Activated CD4-positive, CD25-positive, alpha-beta regulatory T cell treated with anti-CD3 and anti-CD28 coated beads, Interleukin-2, amount 50 U/mL, for 16 hours (primary cell): ENCODE measurements around the gene ROBO2.

Experiments
- DNase-seq: peaks from one replicate; pipeline ENCODE4 v3.0.0-alpha.2; 2020; ENCODE audit warnings: low read depth, low spot score

The ROBO2 gene

DNA sequence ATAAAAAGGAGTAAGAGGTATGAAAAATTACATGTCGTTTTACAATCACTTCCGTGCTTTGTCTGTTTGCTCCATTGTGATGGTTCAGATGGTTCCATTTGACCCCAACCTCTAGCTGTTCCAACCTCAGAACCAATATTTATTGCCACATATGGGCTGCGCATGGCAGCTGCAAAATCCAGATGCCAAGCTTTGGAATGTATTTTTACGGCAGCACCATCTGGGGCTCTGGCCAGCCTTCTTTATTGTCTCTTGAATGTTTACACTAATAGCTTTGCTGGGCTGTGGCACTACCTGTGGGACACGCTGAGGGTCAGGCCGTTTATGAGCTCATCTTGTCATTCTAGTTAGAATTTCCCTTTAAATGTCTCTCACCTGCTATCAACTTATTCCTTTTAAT, 219.8 kb downstream of the ROBO2 start:
- DNase-seq, result no peak

DNA sequence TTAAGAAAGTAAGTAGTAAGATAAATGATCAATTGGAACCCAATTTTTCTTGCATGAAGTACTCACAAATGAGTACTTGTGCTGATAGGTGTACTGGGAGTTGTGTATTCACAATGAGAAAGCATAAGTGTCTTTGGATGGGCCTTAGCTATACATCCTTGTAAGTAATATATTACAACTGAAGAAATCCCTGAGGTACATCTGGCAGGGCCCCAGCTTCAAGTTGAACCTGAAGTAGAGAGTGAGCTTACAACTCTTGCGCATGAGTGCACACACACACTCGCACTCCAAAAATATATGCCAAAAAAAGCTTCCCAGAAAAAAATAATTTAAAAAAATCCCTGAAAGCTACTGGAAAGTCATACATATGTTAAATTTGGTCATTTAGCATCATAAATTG, 222.5 kb downstream of the ROBO2 start:
- DNase-seq, result no peak

DNA sequence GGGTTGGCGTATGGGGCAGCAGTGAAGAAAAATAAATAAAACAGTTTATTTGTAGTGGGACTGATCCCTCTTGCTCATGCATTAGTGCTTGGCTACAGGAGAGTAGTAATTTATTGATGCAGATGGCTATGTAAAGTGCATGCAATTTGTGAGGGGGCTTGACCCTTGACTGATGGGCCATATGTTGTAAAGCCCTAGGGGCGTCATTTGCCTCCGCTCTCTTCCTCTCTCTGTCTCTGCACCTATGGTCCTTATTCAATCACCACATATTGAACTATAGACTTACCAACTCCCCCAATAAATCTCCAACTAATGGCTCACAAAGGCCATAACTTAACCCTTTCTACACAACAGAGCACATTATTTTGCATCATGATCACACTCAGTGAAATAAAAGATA, 227.7 kb downstream of the ROBO2 start:
- no peak for DNase-seq

DNA sequence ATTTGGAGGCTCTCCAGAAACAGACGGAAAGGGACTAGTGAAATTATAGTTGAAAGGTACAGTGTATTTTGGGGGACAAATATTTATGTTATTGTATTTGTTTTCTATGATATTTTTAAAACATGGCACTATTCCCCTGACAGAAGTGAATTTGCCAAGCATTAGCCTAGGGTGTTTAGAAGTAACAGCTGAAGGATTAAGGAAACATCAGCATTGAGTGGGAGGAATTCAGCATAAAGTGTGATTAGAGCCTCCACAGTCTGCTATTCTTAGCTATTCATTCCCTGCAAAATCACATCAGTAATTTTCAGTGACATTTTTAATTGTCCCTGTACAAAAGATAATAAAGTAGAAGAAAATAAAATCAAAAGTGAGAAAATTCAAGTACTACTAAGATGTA, 231.4 kb downstream of the ROBO2 start:
- DNase-seq, result no peak

DNA sequence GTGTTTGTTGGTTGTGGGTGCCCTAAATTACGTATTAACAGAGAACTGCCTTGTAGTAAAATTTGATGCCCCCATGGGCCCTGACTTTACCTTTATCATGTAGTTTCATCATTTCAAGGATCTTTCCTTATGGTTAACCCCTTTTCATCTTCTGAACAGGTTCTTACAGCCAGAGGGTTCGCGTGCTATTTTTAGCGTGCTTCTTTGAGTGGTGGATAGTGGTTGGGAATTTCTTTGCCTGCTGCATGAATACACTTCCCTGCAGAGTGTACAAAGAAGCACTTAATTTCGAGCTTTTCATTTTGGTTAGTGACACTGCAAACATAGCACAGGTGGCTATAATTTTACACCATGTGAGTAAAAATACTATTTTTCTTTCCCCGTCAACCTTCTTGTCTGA, 231.8 kb downstream of the ROBO2 start:
- DNase-seq, result no peak

DNA sequence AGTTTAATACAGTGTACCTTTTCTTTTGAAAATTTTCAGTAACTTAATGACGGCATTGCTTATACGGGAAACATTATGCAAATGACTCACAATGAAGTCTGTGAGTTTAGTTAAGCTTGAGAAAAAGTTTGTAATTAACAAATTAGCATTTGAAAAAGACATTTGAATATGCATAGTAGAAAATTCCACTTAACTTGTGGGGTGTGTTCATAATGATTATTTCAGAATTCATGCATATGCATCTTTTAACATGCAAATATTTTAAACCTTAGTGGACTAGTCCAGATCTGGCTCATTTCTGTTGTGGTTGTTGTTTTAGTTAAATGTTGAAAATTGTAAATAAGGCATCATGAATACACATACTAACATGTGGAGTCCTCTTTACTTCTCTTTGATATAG, 239.4 kb downstream of the ROBO2 start:
- DNase-seq, result no peak

DNA sequence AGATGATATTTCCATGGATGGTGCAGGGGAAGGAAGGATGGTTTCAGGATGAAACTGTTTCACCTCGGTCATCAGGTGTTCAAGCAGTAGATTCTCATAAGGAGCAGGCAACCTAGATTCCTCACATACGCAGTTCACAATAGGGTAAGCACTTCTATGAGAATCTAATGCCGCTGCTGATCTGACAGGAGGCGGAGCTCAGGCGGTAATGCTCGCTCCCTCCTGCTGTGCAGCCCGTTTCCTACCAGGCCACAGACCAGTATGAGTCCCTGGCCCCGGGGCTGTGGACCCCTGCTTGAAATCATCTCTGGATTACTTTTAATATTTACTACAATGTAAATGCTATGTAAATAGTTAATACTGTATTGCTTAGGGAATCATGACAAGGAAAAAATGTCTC, 241.8 kb downstream of the ROBO2 start:
- no peak for DNase-seq

DNA sequence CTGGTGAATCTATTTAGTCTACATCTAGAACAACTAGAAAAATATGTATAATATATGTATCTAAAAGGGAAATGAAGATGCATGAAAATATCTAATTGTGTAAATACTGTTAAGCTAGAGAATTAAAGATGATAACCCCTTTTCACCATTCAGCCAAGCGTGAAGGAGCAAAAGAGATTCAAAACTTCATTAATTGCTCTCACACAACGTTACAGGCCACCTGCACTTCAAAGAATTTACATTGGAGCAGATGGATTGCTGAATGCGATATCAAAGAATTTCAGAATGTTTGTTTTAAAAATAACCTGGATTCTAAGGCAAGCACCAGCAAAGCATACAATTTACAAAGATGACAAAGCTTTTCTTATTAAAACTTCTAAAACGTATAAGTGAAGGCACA, 243.2 kb downstream of the ROBO2 start:
- DNase-seq, result no peak

DNA sequence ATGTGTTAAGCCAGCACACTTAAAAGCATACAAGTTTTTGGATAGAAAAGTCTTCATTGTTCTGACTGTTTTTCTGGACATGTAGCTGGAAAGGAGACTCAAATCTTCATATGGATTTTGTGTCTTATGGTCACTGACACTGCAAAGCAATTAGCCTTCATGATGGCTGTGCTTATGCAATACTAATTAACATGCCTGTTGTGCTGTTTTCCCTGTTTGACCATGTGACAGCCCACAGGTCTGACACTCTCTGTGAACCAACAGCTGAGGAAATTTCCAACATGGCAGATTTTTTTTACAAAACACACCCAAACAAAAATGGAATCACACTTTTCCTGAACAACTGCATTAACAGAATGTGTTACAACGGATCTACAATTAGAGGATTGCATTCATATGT, 248.4 kb downstream of the ROBO2 start:
- DNase-seq, result no peak

DNA sequence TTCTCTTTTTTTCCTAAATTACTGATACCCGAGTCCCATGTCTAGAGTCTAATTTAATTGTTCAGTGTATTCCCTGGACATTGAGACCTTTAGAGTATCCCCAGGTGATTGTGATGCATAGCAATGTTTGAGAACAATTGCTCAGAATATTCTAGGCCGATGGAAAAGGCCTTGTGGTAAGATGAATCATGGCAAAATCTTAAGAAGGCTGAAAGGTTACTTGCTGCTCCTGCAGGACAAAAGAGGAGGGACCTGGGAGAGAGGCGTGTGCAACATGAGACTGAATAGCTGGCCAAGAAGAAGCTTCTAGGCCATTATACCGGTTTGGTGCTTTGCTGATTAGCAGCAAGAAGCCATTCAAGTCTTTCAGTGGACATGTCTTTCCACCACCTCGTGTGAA, 256.6 kb downstream of the ROBO2 start:
- DNase-seq, result no peak

DNA sequence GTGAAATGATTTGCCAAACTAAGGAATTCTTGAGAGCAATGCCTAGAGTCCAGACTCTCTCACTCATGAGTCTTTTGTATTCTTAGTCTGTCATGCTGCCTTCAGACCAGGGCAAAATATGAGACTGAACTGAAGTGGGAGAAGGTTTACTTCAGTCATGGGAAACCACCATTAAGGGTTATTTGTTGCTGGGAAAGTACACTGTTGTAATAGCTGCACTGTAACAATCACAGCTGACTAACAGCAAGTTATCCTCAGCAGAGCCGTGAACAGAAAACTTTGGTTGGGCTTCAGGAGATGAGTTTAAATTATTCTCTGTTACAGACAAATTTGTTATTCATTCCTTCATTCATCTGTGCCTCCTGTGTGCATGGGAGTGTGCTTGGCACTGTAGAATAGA, 258.5 kb downstream of the ROBO2 start:
- DNase-seq, result no peak

DNA sequence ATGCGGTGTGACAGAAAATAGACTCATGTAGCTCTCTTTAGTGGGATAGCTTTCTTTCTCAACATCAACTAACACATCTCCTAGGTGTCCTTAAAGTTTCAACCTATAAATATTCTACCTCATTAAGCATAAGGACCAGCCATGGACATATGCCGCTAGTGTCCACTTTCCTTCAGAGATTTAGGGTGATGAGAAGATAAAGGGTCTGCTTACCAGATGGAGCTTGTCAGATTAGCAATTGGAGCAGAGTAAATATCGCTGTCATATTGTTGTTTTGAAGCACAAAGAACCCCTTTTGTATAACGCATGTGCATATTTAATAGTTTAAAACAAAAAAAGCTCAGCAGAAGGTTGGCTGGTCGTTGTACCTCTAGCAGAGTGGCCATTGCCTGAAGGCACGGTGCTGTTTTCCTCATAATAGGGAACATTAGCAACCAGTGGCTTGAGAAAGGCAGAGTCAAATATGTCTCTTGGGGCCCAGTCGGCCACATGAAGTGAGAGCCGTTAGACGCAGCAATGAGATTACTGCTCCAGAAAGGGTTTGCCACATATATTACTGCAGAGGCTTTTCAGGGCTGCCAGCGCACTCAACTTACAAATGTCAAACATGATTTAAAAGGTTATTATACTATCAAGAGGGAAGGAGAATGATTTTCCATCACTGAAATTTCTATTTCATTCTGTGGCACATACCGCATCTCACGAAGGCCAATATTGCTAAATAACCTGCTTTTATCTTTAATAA, 264.2 kb downstream of the ROBO2 start:
- DNase-seq, result no peak

DNA sequence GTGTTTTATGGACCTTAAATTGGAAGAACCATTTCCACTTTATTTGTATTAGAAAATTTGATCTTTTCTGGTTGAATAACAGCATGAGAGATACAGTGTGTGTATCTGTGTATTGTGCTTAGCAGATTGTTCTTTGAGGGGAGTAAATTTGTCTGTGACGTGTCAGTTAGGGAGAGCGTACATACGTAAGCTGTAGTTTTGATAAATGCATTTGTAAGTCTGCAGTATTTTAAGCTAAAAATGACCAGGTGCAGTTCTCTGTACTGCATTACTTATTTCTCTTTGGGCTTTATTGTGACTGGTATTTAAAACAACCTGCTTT, 264.8 kb downstream of the ROBO2 start:
- no peak for DNase-seq

DNA sequence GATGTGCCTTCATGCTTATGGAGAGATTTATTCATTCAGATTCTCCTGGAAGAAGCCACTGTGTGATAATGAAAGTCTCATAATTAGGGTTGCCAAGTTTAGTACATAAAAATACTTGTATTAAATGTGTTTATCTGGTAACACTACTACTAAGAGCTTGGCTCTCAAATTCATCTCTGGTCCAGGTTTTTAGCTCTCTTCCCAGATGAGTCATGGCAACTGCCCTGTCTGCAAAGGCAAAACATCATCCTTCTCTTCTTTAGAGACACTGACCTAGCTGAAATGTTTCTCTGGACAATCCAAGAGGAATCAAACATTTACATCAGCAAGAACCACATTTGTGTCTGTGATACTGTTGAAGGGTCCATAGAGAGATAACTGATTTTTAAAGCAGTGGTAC, 269.6 kb downstream of the ROBO2 start:
- no peak for DNase-seq

DNA sequence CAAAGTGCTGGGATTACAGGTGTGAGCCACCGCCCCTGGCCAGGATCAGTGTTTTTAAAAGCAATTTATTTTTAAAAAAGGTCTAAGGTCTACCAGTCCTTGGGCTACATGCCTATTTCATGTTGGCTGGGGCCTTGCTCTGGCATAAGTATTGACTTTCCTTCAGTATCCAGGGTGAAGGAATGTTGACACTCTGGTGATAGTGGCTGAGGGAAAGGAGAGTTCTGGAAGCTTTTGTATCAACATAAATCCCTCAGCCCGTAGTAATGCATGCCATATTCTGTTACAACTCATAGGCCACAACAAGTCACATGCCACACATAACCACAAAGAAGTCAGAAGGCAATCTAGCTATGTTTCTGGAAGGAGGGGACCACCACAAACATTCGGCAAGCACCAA, 273.9 kb downstream of the ROBO2 start:
- no peak for DNase-seq

DNA sequence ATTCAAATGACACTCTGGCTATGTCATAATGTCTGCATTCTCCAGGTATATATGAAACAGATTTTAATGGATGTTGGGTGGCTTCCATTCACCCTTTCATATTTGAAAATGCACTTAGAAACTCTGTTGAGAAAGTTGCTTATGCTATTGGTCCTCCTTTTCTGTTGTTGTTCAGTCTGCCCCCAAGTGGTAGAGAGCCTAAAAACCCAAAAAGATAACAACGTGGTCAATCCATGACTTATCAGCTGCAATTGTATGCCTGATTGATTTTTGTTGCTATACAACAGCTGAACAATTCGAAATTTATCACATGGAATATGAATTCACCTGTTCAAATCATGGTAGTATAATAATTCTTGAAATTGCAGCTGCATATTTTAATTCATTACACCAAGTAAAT, 279.8 kb downstream of the ROBO2 start:
- no peak for DNase-seq

DNA sequence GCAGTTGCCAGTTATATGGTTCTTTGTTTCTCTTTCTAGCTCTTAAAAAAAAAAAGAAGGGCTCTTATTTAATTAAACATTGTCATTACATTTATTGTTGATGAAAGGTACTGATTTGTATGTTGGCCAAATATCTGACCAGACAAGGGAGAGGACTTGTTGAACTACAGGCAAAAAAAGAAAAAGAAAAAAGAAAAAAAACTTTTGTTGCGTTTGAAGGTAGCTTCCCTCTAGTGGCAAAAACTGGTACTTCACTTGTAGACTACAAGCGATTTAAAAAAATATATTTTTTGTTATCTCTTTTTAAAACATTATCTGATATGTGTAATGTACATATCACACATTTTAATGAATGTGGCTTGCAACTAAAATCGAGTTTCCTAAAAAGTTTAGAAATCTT, 280.6 kb downstream of the ROBO2 start:
- no peak for DNase-seq

DNA sequence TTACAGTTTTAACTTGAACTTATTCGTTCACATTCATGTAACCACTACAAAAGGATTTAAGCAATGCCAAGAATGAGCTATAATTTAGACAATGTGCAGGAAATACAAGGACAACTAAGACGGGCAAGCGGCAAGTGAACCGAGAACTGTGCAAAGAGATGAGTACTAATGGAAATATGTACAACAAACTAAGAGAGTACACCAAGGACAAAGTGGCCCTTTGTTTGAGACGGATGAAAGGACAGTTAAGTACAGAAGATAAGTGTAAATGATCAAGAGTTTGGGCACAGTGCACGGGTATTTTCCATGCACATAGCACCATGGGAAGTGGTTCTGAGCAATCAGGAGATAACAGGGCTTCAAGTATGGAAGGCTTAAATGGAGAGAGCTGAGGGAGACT, 281.7 kb downstream of the ROBO2 start:
- DNase-seq, result no peak

DNA sequence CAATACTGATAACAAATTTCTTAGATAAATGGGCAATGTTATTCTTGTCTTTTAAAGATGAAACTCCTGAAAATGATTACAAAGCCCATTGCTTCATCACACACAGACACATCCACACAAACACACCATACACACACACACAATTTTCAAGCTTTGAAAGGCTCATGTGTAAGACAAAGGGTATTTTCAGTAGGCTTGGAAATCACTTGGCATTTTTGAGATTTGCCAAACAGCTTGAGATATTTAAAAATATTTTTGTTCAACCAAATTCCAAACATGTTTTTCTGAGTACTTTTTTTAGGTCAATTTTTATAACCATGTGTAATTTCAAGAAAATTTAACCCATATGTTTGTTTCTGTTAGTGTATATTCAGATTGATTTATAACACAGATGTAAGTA, 283.7 kb downstream of the ROBO2 start:
- no peak for DNase-seq

DNA sequence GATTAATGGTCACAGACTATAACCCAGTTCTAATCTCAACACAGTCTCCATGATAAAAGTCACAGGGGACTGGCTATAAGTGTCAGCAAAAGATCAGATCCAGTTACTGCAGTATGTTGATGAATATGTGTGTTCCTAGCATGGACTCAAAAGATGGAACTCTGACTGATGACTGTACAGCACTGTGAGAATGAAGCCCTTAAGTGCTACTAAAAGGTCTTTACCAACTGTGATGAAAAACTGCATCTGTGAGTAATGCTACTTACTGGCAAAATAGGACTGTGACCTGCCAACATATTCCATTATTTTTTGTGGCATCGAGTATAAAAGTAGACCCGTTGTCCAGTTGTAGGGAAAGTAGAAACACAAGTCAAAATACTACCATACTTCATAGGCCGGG, 284.2 kb downstream of the ROBO2 start:
- no peak for DNase-seq

DNA sequence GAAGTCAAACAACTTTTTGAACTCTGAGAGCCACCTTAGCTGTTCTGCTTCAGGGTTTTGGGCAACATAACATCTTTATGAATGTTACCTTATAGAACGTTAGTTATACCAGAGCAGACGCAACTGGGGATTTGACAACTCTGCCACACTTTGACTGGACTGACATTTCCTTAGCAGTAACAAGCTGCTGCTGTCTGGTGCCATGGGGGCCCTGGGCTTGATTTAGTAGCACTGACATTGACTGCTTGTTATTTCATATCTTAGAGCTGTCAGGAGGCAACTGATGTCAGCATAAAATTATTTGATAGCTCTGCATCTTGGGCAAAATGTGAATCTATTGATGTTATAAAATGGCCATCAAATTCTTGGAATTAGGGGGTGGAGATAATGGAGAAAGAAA, 285.4 kb downstream of the ROBO2 start:
- DNase-seq, result no peak

DNA sequence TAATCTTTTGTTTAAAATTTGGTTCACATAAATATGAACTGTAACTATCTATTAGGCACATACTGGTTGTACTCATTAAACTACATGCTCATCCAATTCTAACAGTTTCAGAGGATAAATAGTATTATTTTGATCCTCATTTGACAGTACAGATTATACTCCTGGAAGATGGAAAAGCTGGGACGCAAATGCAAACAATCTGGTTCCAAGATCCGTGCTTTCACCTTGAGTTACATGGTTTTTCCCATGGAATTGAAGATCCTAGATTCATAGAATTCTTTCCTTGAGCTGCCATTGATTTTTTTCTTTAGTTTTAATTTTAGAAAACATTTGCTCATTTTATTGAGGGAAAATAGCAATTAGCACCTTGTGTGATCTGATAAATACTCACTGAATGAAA, 285.8 kb downstream of the ROBO2 start:
- no peak for DNase-seq

DNA sequence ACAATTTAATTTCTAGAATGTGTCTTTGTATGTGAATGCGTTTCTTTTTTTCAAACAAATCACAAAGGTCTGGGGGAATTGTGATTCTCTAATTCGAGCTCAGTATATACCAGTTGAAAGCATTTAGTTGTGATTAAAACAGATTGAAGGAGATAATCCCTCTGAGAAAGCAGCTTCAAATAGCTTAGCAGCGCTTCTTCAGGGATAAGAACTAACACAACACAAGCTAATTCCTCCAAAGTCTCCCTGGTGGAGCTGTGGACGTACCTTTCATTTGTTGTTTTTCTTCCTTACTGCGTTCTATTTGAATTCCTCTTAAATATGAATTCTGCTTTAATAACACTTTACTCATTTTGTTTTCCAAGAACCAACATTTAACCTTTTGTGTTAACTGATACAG, 286.7 kb downstream of the ROBO2 start:
- DNase-seq, result no peak

DNA sequence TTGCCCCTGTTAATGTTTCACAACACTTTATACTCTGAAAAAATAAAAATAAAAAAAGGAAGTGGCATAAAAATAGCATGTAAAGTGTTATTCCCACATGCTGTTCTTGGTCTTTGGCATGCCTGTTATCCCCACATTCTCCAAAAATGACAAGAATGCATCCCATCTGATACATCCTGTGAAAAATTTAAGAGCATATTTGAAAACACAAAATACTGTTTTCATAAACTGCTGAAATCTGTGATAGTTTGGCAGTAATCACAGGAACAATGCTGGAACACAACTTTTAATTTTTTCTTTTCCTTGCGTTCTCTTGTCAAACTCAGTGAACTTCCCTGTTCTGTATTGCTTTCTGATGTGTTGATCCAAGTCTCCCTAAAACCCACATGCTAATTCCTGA, 288.8 kb downstream of the ROBO2 start:
- DNase-seq, result no peak

DNA sequence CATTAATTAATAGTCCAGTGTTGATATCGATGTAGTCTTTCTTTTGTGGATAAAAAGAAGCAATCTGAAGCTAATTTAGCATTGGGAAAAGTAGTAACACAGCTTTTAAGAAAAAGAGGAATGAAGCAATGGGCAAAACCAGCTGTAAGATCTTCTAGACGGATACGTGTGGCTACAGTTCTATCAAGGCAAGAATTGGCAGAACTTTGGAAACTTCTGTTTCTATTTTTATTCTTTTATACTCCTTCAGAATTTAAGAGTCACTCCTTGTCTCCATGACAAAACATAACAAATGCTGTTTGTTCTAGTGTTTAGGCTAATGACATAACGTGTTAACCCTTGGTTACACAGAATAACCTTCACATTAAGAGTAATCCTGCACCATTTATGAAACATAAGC, 289.2 kb downstream of the ROBO2 start:
- no peak for DNase-seq
